Activated CD4-positive, alpha-beta memory T cell treated with anti-CD3 and anti-CD28 coated beads for 36 hours (primary cell): ENCODE results near the gene ARHGAP9. TPM values are rescaled to one million over a fixed set of nuclear protein-coding genes. Genes with fewer than 3 reads are reported as not detected.
A peak's percentile ranks its signal among the peaks of the same experiment; 100 is the strongest.
"Not testable (repeated sequence)": the region's sequence is repeated elsewhere in the genome, so short reads cannot be mapped to it uniquely, and the experiment has no call there.

Source experiments
- CTCF ChIA-PET: fragments of 350-600 bp; sonication (Branson Sonifier 250); formaldehyde crosslinking; loops from one replicate; lab custom pipeline; 2021; ENCODE audit warnings: antibody characterized with exemption, inconsistent platforms; lab: Charles Lee
- POLR2A ChIA-PET: fragments of 350-600 bp; sonication (Branson Sonifier 250); formaldehyde crosslinking; loops from one replicate; lab custom pipeline; 2021; ENCODE audit warnings: antibody characterized with exemption; lab: Charles Lee
- DNase-seq: peaks from one replicate; pipeline ENCODE4 v3.0.0-alpha.2; 2020
- H3K27ac Mint-ChIP-seq: one replicate; pipeline ENCODE4 v1.8.0; 2021; ENCODE audit warnings: mixed read lengths
- H3K27me3 Mint-ChIP-seq: one replicate; pipeline ENCODE4 v1.8.0; 2021; ENCODE audit warnings: mixed read lengths
- H3K36me3 Mint-ChIP-seq: one replicate; pipeline ENCODE4 v1.8.0; 2021; ENCODE audit warnings: mixed read lengths
- H3K4me1 Mint-ChIP-seq: one replicate; pipeline ENCODE4 v1.8.0; 2021; ENCODE audit warnings: low read depth, mixed read lengths
- H3K4me3 Mint-ChIP-seq: one replicate; pipeline ENCODE4 v1.8.0; 2021; ENCODE audit warnings: mild to moderate bottlenecking, mixed read lengths
- H3K9me3 Mint-ChIP-seq: one replicate; pipeline ENCODE4 v1.8.0; 2021; ENCODE audit warnings: mixed read lengths
- intact Hi-C: fragments of 100-400 bp; cut with micrococcal nuclease; formaldehyde crosslinking; loops from one replicate; pipeline ENCODE4 v1.15.1; 2023
- microRNA-seq: library from miRNA; unstranded; fragments of <30 nt; microRNA quantifications from one replicate; pipeline ENCODE4 v1.2.0, GENCODE V29; 2022; ENCODE audit warnings: borderline number of aligned reads, borderline microRNAs expressed, borderline replicate concordance
- total RNA-seq, 2 experiments: library from RNA; stranded (reverse); gene quantifications; one replicate each; pipeline ENCODE4 v1.2.3, GENCODE V29; 2021

Gene ARHGAP9
- total RNA-seq, 2 experiments from 2014 or later = 78.9 to 88.4 TPM

- peak overlapping the region; percentile 99 for H3K27ac Mint-ChIP-seq
- H3K36me3 Mint-ChIP-seq = peaks cover 4% of the 10 kb centered on the region
- POLR2A ChIA-PET = interaction anchor here (0.5 to 1.5 kb wide), 8 partner anchors 9 to 49 kb away, joined by 3 to 4 read pairs (median 3); partner anchors contain the start of genes ARHGAP9 and INHBE
- DNase-seq = peak; percentile 65
- no peaks in the 10 kb centered on the region for H3K27me3 Mint-ChIP-seq
- intact Hi-C loops = loop anchor here (1.0 to 2.0 kb wide), 3 partner anchors 22 to 92 kb away; partner anchors contain the start of gene MBD6
- peak overlapping the region; percentile 97 for H3K4me3 Mint-ChIP-seq
- peaks cover 38% of the 10 kb centered on the region for H3K4me1 Mint-ChIP-seq
- no peaks in the 10 kb centered on the region for H3K9me3 Mint-ChIP-seq
- CTCF ChIA-PET = interaction anchor here (0.5 to 1.3 kb wide), 7 partner anchors 23 to 188 kb away, joined by 3 to 8 read pairs (median 3); partner anchors contain the start of genes GLI1 and INHBE
Measured at GRCh38 chr12:57430112-57430930, 49.3 kb downstream of the ARHGAP9 start.

- peak overlapping the region; percentile 97 for H3K27ac Mint-ChIP-seq
- ChIA-PET POLR2A (interaction anchor here (0.5 to 1.5 kb wide), 8 partner anchors 8 to 50 kb away, joined by 3 to 4 read pairs (median 3); partner anchors contain the start of genes ARHGAP9 and INHBE), CTCF (interaction anchor here (0.5 to 1.4 kb wide), 8 partner anchors 23 to 187 kb away, joined by 3 to 8 read pairs (median 4); partner anchors contain the start of genes GLI1 and INHBE)
- H3K4me3 Mint-ChIP-seq = peak overlapping the region; percentile 97
- H3K27me3 Mint-ChIP-seq = no peaks in the 10 kb centered on the region
- H3K36me3 Mint-ChIP-seq = peaks cover 5% of the 10 kb centered on the region
- intact Hi-C loops = loop anchor here (1.0 to 2.0 kb wide), 3 partner anchors 23 to 93 kb away; partner anchors contain the start of gene MBD6
- no peaks in the 10 kb centered on the region for H3K9me3 Mint-ChIP-seq
- no peak for DNase-seq
- H3K4me1 Mint-ChIP-seq = peaks cover 35% of the 10 kb centered on the region
Measured at GRCh38 chr12:57429473-57430111, 50.1 kb downstream of the ARHGAP9 start.

- intact Hi-C loops = no loop called here
- POLR2A ChIA-PET = no interaction called here
- Mint-ChIP-seq H3K4me3 (peak overlapping the region; percentile 97), H3K36me3 (peaks cover 8% of the 10 kb centered on the region), H3K27ac (peak overlapping the region; percentile 97), H3K9me3 (no peaks in the 10 kb centered on the region), H3K27me3 (no peaks in the 10 kb centered on the region), H3K4me1 (peaks cover 38% of the 10 kb centered on the region)
- CTCF ChIA-PET = interaction anchor here (1.2 to 1.4 kb wide), 3 partner anchors 24 to 31 kb away, joined by 3 to 8 read pairs (median 3); no protein-coding TSS in a partner anchor
- DNase-seq = no peak
Measured at GRCh38 chr12:57428965-57429364, 50.7 kb downstream of the ARHGAP9 start.

- H3K27me3 Mint-ChIP-seq, H3K4me3 Mint-ChIP-seq, H3K27ac Mint-ChIP-seq, CTCF ChIA-PET, intact Hi-C loops, POLR2A ChIA-PET, DNase-seq, H3K9me3 Mint-ChIP-seq: not testable (repeated sequence)
- H3K4me1 Mint-ChIP-seq = peaks cover 35% of the 10 kb centered on the region
- peaks cover 16% of the 10 kb centered on the region for H3K36me3 Mint-ChIP-seq
Measured at GRCh38 chr12:57426948-57427347, 52.7 kb downstream of the ARHGAP9 start.

Small RNA genes lying within 50 kb of the gene (microRNA-seq; reads per million reads assigned to microRNA genes)
- gene MIR616 (3.5 reads per million), gene MIR6758 (not detected)

Other genes with a start within 250 kb of the ARHGAP9 start
- 1 to 10 TPM; 1.9 to 2.0 TPM for gene STAC3, start 228.7 kb downstream of the ARHGAP9 start, total RNA-seq
- gene R3HDM2, start 48.8 kb downstream of the ARHGAP9 start, total RNA-seq = 10 to 100 TPM; 42.2 to 51.4 TPM
- gene INHBC, start 45.1 kb downstream of the ARHGAP9 start, total RNA-seq = not detected
- gene INHBE, start 24.6 kb downstream of the ARHGAP9 start, total RNA-seq = under 1 TPM; 0.34 to 0.69 TPM
- under 1 TPM in 1 of 2 experiments, not detected in 1; 0.07 TPM for gene GLI1, start 20.1 kb downstream of the ARHGAP9 start, total RNA-seq
- gene MARS1, start 8.2 kb upstream of the ARHGAP9 start, total RNA-seq = 100 to 1,000 TPM; 354 to 364 TPM
- gene DDIT3, start 40.6 kb upstream of the ARHGAP9 start, total RNA-seq = 10 to 100 TPM; 24.1 to 25.2 TPM
- 10 to 100 TPM; 43.5 to 48.2 TPM for gene MBD6, start 43.0 kb upstream of the ARHGAP9 start, total RNA-seq
- gene DCTN2, start 67.3 kb upstream of the ARHGAP9 start, total RNA-seq = 10 to 100 TPM; 81.0 to 85.2 TPM
- under 1 TPM; 0.90 to 0.99 TPM for gene KIF5A, start 70.2 kb upstream of the ARHGAP9 start, total RNA-seq
- gene PIP4K2C, start 111.3 kb upstream of the ARHGAP9 start, total RNA-seq = 10 to 100 TPM; 17.8 to 20.6 TPM
- gene DTX3, start 125.0 kb upstream of the ARHGAP9 start, total RNA-seq = 10 to 100 TPM; 15.4 to 15.8 TPM
- 1 to 10 TPM; 1.4 to 2.5 TPM for gene ARHGEF25, start 131.6 kb upstream of the ARHGAP9 start, total RNA-seq
- 1 to 10 TPM; 1.7 to 2.1 TPM for gene B4GALNT1, start 153.3 kb upstream of the ARHGAP9 start, total RNA-seq
- 10 to 100 TPM; 73.4 to 74.8 TPM for gene OS9, start 214.3 kb upstream of the ARHGAP9 start, total RNA-seq